T-helper 2 cell treated with Interferon-gamma antibody and Interleukin-4, amounts not matched to agents 100 ng/mL and 5 ng/mL, for 36 hours (primary cell): ENCODE measurements around the gene KCNIP1. TPM values are rescaled to one million over a fixed set of nuclear protein-coding genes. Genes with fewer than 3 reads are reported as not detected.

ENCODE experiments used
- intact Hi-C: fragments of 100-400 bp; cut with micrococcal nuclease; formaldehyde crosslinking; loops from one replicate; pipeline ENCODE4 v1.15.1; 2023
- total RNA-seq: library from RNA; stranded (reverse); gene quantifications from 2 replicates; pipeline ENCODE4 v1.2.3, GENCODE V29; 2022

Gene KCNIP1
- not detected in 2 replicates for total RNA-seq

- intact Hi-C loops, result no loop called here
These were observed at the start of gene KCNIP1 for GRCh38 chr5:170503990-170504596. KCNIP1 (plus strand) TSS chr5:170504020.

GRCh38 chr5:170463426-170463825 lies 40.4 kb upstream of the KCNIP1 start:
- intact Hi-C loops, result no loop called here

- intact Hi-C loops, result no loop called here
These were observed 39.3 kb upstream of the KCNIP1 start for GRCh38 chr5:170464280-170465127.

GRCh38 chr5:170466553-170466952 lies 37.3 kb upstream of the KCNIP1 start:
- intact Hi-C loops, result no loop called here

- intact Hi-C loops, result no loop called here
These were observed 36.7 kb upstream of the KCNIP1 start for GRCh38 chr5:170466988-170467707.

- intact Hi-C loops, result no loop called here
These were observed 35.1 kb upstream of the KCNIP1 start for GRCh38 chr5:170468633-170469285.

- intact Hi-C loops, result no loop called here
These were observed 34.4 kb upstream of the KCNIP1 start for GRCh38 chr5:170469414-170469813.

GRCh38 chr5:170470275-170470674 lies 33.5 kb upstream of the KCNIP1 start:
- intact Hi-C loops, result no loop called here

- intact Hi-C loops, result no loop called here
These were observed 32.9 kb upstream of the KCNIP1 start for GRCh38 chr5:170470808-170471404.

- intact Hi-C loops, result no loop called here
These were observed 32.2 kb upstream of the KCNIP1 start for GRCh38 chr5:170471551-170472178.

GRCh38 chr5:170473642-170474041 lies 30.2 kb upstream of the KCNIP1 start:
- intact Hi-C loops, result no loop called here

- intact Hi-C loops, result no loop called here
These were observed 29.1 kb upstream of the KCNIP1 start for GRCh38 chr5:170474489-170475274.

- intact Hi-C loops, result no loop called here
These were observed 28.4 kb upstream of the KCNIP1 start for GRCh38 chr5:170475294-170476000.

- intact Hi-C loops, result no loop called here
These were observed 27.1 kb upstream of the KCNIP1 start for GRCh38 chr5:170476704-170477103.

- intact Hi-C loops, result no loop called here
These were observed 25.9 kb upstream of the KCNIP1 start for GRCh38 chr5:170477906-170478305.

- intact Hi-C loops, result no loop called here
These were observed 25.5 kb upstream of the KCNIP1 start for GRCh38 chr5:170478306-170478705.

- intact Hi-C loops, result no loop called here
These were observed 24.3 kb upstream of the KCNIP1 start for GRCh38 chr5:170479484-170479883.

- intact Hi-C loops, result no loop called here
These were observed 23.6 kb upstream of the KCNIP1 start for GRCh38 chr5:170480260-170480659.

- intact Hi-C loops, result no loop called here
These were observed 22.0 kb upstream of the KCNIP1 start for GRCh38 chr5:170481849-170482248.
